ENCODE measurements around the gene TM4SF20.

TM4SF20 gene, protein sequence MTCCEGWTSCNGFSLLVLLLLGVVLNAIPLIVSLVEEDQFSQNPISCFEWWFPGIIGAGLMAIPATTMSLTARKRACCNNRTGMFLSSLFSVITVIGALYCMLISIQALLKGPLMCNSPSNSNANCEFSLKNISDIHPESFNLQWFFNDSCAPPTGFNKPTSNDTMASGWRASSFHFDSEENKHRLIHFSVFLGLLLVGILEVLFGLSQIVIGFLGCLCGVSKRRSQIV

DNA sequence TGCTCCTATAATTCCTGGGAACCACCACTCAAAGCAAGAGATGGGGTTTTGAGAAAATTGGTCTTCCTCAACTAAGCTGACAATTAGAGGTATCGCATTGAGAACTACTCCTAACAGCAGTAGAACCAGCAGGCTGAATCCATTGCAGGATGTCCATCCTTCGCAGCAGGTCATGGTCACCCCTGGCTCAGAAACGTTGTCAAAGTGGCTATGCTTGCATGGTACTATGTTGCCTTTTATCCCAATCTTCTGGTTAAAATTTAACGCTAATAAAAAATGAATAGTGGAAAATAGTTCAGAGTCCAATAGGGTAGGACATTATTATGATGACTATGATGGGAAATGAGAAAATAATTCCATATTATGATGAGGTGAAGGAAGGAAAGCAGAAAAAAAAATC, at the start of gene TM4SF20:
Gene TM4SF20 (minus strand): TSS at position 212 of the 400 bp plus-strand sequence. CDS start 38 bp downstream, at position 174.
- DNase-seq, result no peak

DNA sequence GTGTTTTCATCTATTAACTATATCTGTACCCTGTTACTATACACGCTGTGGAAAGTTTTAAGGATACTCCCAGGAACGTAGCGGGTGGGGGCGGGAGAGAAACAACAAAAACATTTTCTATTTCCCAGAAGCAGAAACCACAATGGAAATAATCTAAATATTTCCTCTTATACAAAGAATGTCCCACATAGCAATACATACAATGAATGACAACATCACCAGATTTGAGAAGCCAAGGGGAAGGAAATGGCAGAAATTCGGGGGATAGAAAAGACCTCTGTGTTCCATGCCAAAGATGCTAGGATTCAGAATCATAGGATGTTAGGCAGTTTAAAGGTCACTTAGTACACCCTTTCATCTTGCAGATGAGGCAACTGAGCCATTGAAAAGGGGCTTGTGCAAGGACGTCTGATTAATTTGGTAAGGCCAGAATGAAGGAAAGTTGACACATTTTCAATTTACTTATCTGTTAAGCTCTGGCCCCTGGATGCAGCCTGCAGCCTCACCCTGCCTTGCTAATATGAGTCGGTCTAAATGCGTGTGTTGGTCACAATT, 49.7 kb upstream of the TM4SF20 start:
- no peak for DNase-seq

DNA sequence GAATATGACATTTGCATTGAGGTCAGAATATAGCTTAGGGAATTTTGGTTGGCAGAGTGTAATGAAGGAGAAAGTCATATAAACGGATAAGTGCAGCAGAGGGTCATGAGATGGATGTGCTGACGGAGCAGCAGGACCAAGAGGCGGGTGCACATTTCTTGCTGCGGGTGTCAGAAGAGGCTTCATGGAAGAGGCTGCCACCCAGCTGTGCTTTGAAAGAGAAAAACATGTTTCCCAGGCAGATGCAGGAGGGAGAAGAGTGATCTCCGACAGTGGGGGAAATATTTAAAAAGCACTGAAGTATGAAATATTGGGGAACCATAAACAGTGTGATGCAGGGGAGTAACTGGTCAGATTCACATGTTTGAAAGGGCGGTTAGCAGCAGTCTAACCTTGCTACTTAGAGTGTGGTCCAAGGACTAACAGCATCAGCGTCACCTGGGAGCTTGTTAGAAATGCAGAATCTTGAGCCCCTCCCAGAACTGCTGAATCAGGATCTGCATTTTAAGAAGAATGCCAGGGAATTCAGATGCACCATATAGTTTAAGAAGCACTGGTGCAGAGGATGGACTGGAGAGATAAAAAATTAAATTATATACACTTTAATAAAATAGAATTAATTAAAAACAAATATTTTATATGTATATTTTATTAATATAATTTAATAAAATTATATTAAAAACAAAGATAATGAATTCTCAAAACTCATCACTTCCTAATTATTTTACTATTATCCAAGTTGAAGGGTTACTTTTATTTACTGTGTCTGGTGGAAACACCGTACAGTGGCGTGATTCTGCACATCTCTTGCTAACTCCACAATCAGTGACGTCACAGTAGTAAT, 44.8 kb upstream of the TM4SF20 start:
- peak; percentile 81 for DNase-seq

DNA sequence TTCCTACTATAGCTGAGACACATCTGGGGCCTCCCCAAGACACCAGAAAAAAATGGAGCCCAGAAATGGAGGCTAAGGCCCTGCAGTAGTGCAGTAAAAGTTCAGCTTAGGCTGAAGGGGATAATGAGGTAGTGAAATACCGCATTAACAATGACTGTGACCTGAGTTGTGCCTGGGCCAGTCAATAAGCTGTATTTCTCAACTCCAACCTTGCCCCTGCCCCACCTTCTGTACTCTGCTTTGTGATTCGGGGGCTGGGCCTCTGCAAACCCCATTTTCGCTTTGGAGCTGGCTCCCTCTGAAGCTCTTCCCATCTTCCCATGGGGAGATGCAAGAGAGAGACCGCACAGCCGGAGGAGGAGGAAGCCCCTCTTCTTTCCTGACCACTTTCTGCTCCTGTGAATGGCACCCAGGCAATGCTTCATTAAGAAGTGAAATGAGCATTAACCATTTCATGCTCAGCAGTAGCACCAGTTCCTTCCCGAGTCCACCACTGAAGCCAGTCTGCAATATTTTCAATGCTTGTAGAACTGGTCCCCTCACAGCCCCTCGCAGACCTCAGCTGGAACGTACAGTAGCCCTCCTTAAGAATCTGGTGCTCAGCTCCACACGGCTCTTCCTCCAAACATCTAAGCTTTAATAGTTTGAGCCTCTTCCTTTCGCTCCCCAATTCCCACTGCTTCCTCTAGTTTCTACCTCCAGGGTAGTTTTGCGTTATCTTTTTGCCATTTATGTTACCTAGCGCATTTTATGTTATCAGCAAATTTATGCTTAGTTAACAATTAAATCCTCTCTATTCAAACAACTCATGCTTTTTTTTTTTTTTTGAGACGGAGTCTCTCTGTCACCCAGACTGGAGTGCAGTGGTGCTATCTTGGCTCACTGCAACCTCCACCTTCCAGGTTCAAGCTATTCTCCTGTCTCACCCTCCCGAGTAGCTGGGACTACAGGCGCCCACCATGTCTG, 41.3 kb upstream of the TM4SF20 start:
- DNase-seq, result no peak

DNA sequence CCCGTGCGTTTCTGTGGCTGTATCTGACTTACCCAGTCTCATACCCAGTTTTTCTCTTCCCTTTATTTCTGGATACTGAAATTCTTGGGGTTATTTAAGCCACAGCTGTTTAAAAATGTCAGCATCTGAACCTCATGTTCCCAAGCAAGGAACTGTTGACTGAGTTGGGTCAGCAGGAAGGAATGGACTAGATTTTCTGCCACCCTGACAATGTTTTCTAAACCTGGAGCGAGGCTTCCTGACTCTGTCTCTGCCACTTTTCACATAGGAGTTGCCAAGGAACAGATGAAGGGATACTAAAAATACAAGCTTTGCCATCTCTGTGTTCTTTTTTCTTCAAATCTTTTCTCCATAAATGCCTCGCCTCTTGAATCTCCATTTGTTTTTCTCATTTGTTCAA, 37.6 kb upstream of the TM4SF20 start:
- DNase-seq, result no peak

DNA sequence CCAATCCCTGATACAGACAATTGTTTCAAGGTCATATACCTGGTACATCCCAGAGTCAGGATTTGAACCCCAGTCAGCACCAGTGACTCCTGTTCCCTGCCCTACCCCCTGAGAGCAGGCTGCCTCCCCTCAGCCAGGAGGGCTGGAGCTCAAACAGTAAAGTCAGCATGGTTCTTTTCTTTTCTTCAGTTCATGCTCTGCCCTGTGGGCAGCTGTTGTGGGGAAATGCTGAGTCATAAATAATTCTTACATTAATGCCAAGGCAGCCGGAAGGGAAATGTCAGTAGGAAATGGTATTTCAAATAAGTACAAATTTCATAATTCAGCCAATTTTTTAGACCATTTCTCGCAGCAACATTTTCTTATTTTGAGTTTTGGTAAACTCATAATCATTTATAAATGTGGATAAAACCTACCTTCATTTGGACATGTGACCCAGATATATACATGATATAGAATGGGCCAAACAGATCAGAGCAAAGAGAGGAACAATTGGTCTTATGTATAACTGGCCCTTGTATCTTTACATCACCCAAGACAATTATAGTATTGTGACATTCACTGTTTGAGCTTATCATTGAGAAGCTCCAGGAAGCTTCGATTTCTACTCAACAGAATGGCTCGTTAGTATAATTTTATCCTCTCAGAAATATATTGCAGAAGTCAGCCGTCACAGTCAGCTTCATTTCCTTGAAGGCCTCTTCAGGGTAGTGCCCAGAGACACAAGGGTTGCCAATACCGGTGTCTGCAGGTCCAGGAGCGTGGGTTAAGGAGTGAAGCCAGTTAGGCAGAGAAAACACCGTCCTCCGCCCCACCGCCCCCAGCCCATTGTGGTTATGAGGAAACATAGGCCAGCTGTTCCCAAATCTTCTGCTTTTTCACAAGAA, 36.7 kb upstream of the TM4SF20 start:
- peak; percentile 42 for DNase-seq

DNA sequence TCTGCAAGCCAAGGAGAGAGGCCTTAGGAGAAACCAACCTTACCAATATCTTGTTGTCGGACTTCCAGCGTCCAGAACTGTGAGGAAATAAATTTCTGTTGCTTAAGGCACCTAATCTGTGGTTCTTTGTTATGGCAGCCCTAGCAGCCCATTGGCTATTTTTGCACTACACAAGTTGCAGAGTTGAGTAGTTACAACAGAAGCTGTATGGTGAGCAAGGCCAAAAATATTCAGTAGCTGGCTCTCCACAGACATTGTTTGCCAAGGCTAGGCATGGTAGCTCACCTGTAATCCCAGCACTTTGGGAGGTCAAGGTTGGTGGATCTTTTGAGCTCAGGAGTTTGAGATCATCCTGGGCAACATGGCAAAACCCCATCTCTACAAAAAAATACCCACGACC, 35.7 kb upstream of the TM4SF20 start:
- no peak for DNase-seq

DNA sequence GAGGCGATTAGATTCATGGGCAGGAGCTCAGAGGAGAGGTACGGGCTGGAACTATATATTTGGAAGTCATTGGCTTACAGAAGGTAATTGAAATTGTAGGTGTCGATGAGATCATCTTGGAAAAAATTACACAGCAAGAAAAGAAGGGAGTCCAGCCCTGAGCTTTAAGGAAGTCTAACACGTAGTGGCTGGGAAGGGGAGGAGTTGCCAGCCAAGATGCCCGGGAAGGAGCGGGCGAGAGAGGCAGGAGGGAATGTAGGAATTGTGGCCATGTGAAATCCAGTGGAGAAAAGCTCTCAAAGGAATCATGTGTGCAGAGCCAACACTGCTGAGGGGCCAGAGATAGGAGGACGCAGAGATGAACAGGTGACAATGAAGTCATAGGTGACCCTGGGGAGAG, 34.3 kb upstream of the TM4SF20 start:
- DNase-seq, result no peak

DNA sequence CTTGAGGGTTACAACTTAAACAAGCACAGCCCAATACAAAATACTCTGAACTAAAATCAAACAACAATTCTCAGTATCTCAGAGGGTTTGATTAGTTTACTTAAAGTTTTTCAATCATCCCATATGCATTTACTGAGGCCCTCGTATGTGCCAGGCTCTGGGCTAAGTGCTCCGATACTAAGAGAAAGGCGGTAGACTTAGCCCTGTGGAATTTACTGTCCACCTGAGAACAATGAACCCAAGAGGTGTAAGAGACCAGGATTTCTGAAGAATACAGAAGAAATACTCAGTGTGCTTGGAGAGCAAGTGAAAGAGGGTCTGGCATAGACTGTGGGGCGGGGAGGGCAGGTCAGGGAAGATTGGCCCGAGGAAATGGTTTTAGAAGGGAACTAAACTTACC, 33.8 kb upstream of the TM4SF20 start:
- DNase-seq, result no peak

DNA sequence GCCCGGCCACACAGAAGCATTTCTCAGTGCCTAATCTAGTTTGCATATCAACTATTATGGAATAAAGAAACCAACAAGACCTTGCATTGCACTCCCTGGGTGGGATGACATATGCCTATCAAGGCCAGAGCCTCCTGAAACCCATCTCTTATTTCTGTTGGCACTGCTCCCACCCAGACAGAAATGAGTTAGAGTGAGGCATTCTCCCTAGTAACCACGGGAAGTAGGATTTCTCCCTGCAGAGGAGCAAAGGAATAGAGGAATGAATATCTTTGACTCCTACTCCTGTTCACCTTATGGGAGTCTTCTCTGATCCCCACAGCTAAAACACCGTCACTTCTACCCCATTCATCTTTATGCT, 32.9 kb upstream of the TM4SF20 start:
- no peak for DNase-seq

DNA sequence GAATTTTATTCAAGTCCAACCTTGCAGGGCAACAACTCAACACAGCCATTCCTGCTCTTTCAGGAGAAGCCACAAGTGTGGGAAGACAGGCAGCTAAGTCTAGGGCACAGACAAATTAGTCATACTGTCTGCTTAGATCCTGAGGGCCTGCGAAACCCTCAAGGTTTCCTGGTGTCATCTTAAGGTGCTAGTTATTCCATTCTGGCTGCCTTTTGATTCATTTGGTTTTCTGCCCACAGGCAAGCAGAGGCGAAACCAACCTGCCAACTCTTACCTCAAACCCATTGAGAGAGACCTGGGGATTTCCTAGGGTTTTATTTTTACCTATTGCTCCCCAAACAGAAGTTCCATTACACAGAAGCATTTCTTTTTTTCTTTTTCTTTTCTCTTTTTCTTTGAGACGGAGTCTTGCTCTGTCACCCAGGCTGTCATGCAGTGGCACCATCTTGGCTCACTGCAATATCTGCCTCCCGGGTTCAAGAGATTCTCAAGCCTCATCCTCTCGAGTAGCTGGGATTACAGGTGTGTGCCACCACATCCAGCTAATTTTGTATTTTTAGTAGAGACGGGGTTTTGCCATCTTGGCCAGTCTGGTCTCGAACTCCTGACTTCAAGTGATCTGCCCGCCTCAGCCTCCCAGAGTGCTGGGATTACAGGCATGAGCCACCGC, 32.3 kb upstream of the TM4SF20 start:
- no peak for DNase-seq

DNA sequence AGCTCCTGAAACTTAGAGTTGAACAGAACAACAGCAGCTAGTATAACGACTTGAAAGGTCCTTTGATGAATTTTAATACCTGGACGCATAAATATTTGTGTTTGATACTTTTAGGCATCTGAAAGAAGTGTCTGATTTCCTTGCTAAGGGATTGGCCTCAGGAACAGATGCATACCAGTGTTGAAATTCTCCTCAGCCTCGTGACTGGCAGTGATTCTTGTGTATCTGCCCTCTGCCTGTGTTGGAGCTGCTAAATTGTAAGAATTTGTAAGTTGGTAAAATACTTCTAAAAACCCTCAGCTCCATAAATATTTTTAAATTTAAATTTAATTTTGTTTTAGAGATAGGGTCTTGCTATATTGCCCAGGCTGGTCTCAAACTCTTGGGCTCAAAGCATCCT, 31.1 kb upstream of the TM4SF20 start:
- DNase-seq, result no peak

DNA sequence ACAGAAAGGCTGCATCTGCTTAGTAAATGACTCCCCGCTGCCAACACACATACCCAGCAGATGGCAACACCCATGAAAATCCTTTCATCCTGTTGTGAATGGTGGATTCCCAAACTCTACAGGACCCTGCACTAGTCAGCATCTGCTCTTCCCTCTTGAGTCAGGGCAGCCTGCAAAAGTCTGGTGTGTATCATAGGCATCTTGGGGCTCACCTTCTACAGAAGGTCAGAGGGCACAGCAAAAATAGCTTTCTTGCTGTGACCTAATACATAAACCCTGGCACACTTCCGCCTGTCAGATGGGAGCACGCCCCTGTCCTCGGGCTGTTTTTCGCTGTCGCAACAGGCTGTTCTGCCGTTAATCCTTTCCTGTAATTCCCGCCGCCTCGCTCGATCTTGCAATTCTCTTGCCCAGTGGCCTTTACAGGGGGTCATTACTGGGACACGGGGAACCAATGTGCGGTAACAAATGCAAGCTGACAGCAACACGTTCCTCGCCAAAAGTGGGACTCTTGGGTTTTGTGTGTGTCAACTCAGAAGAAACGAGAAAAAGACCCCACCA, 28.6 kb upstream of the TM4SF20 start:
- peak; percentile 90 for DNase-seq

DNA sequence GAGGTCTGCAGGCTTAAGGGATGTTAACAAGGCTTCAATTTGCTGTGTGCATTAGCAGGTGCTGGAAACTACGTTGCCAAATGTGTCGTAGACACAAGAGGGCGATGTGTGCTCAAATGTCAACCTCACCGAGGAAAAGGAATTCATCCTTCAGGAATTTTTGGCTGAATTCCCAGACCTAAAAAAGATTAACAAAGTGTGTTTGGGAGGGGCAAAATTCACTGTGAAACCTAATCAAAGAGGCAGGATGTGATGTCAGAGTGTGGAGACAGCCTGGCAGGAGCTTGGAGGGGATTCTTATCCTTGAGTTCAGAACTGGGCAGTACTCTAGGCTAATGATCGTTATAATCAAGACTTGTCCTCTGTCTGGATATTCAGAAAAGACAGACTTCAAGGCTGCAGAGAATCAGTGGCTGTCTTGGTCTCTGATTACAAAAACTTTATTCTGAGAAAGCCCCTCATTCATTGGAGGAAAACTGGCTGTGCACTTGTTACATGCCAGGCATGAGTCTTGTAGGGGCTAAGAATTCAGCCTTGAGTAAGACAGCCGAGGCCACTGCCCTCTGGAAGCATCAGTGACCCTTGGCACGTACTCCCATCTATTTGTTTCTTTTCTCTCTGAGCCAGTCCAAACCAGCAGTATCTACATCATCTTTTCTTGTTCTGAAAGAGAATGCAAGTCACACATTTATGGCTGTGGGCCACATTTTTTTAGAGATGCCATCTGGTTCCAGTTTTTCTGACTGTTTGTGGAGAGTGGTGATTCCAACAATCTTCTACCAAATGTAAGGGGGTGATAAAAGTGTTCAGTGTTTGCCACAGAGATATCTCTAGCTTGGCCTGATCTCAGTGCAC, 27.3 kb upstream of the TM4SF20 start:
- DNase-seq, result peak; percentile 76

DNA sequence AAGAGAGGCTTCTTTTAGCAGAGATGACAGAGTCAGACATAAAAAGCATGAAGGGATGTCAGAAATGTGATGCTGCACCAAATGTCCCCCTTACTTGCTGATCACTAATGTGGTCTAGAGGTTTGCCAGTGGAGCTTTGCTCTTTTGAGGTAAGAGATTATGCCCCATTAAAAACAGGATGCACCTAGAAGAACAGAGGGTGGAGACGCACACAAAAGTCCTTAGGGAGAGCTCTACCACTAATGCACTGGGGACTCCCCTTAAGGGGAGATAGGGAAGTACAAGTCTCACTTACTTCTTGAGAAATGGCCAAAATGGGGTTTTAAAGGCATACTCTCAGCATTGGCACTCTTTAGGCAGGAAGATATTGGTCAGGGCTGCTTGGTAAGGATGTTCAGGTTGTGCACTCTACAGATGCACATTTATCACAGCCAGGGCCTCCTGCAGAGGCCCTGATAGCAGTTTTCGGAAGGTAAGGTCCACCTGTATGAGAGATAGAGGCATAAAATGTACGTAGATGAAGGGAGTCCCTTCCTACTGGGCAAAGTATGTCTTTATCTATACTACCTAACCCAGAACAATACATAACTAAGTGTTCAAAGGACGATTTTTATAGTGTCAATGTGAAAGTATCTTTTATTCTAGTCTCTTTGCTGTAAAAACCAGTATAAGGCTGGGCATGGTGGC, 25.6 kb upstream of the TM4SF20 start:
- no peak for DNase-seq

DNA sequence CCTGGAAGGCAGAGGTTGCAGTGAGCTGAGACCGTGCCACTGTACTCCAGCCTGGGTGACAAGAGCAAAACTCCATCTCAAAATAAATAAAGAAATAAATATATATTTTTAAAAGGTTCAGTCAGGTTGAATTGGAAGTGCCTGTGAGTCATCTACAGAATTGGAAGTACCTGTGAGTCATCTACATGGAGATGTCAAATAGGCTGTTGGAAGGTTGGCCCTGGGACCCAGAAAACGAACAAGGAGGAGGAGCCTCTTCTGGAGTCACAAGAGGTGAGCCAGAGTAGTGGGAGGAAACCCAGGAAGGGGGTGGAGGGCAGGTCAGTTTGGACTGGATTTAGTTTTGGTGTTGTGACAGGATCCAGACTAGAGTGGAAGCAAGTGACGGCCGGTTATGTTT, 23.9 kb upstream of the TM4SF20 start:
- DNase-seq, result no peak

DNA sequence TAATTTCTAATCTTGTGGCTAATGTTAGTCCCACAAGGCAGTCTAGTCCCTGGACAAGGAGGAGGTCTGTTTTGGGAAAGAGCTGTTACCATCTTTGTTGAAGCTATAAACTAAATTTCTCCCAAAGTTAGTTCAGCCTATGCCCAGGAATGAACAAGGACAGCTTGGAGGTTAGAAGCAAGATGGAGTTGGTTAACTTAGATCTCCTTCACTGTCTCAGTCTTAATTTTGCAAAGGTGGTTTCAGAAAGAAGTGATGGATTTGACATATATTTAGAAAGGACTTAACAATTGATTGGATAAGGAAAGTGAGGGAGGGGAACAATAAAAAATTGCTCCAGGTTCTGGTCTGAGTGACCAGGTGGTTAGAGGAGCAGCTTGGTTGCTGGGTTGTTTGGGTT, 23.2 kb upstream of the TM4SF20 start:
- no peak for DNase-seq

DNA sequence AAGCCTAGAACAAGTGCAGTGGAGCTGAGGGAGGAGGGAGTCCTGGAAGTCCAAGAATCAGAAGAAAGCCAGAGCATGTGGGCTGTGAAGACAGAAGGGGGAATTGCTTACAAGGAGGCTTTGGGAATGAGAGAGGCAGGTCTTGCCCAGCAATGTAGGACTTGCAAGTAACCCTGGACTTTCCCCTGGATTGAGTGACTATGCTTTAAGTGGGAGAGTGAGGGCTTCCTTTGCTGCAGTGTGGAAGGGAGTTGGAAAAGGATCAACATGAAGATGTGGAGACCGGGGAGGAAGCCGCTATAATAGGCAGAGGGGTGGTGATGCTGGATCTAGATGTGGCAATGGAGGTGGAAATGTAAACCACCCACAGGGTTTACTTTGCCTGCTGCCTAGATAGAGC, 22.4 kb upstream of the TM4SF20 start:
- DNase-seq, result no peak

All from retina (tissue), 1 donor.